HG02981 (cell line): ENCODE results near the gene FCN2.

Experiments used
- ATAC-seq: cut with Tn5 transposase; IDR thresholded peaks from one replicate; pipeline ENCODE4 v1.9.1; 2021; ENCODE audit warnings: mild to moderate bottlenecking, moderate library complexity; ENCODE audit not compliant: unreplicated experiment

The FCN2 gene

GRCh38 chr9:134887686-134888602, 7.3 kb downstream of the FCN2 start:
- ATAC-seq, result no peak

- ATAC-seq, result no peak
These were observed 8.1 kb downstream of the FCN2 start for GRCh38 chr9:134888603-134889190.

GRCh38 chr9:134889386-134890154, 9.0 kb downstream of the FCN2 start:
- no peak for ATAC-seq

- ATAC-seq, result no peak
These were observed 9.5 kb downstream of the FCN2 start for GRCh38 chr9:134890155-134890495.

- ATAC-seq, result no peak
These were observed 10.4 kb downstream of the FCN2 start for GRCh38 chr9:134891053-134891452.

- no peak for ATAC-seq
These were observed 11.1 kb downstream of the FCN2 start for GRCh38 chr9:134891713-134892112.

- ATAC-seq, result no peak
These were observed 11.6 kb downstream of the FCN2 start for GRCh38 chr9:134892221-134892620.

GRCh38 chr9:134892820-134893420, 12.3 kb downstream of the FCN2 start:
- no peak for ATAC-seq

- ATAC-seq, result no peak
These were observed 13.7 kb downstream of the FCN2 start for GRCh38 chr9:134894136-134894860.

GRCh38 chr9:134895097-134895496, 14.5 kb downstream of the FCN2 start:
- ATAC-seq, result no peak

- ATAC-seq, result no peak
These were observed 14.9 kb downstream of the FCN2 start for GRCh38 chr9:134895567-134895907.

- no peak for ATAC-seq
These were observed 15.6 kb downstream of the FCN2 start for GRCh38 chr9:134895908-134896833.

GRCh38 chr9:134896834-134897583, 16.4 kb downstream of the FCN2 start:
- no peak for ATAC-seq

GRCh38 chr9:134897584-134898170, 17.1 kb downstream of the FCN2 start:
- no peak for ATAC-seq

- ATAC-seq, result no peak
These were observed 17.7 kb downstream of the FCN2 start for GRCh38 chr9:134898319-134898718.

- ATAC-seq, result no peak
These were observed 18.6 kb downstream of the FCN2 start for GRCh38 chr9:134899168-134899567.

GRCh38 chr9:134899818-134900217, 19.2 kb downstream of the FCN2 start:
- ATAC-seq, result no peak

GRCh38 chr9:134902936-134903335, 22.3 kb downstream of the FCN2 start:
- ATAC-seq, result no peak
